ENCODE data around the gene TESPA1.

TESPA1 gene

GRCh38 chr12:54932038-54932437 lies 52.5 kb downstream of the TESPA1 start:
- TF ChIP-seq, protein P1, sequence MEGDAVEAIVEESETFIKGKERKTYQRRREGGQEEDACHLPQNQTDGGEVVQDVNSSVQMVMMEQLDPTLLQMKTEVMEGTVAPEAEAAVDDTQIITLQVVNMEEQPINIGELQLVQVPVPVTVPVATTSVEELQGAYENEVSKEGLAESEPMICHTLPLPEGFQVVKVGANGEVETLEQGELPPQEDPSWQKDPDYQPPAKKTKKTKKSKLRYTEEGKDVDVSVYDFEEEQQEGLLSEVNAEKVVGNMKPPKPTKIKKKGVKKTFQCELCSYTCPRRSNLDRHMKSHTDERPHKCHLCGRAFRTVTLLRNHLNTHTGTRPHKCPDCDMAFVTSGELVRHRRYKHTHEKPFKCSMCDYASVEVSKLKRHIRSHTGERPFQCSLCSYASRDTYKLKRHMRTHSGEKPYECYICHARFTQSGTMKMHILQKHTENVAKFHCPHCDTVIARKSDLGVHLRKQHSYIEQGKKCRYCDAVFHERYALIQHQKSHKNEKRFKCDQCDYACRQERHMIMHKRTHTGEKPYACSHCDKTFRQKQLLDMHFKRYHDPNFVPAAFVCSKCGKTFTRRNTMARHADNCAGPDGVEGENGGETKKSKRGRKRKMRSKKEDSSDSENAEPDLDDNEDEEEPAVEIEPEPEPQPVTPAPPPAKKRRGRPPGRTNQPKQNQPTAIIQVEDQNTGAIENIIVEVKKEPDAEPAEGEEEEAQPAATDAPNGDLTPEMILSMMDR (IDR thresholded peaks at IDR 0.05; ENCODE audit: insufficient read depth, low read depth, low read length, missing control alignments) = no peak
- DNase-seq (ENCODE audit: low read depth) = no peak
- no peak overlapping the region for H3K4me3 ChIP-seq (ENCODE audit: low read depth, low read length)

DNA sequence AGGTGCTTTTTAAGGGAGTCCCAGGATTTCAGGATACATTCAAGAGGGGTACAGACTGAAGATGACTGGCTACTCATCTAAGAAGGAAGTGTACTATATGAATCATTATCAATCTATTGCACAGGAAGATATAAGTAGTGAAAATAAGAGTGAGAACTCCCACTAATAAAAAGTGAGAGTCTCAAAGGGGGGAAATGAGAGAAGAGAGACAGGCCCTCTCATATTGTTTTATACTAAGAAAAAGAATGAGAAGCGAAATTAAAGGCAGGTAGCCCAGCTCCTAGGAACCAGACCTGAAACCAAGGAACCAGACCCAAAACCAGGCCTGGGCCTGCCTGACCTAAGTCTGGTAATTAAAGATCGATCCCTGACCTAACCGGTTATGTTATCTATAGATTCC lies 54.6 kb downstream of the TESPA1 start:
- DNase-seq (ENCODE audit: low read depth) = no peak
- H3K4me3 ChIP-seq (ENCODE audit: low read depth, low read length) = no peak overlapping the region
- TF ChIP-seq, protein P1 (IDR thresholded peaks at IDR 0.05; ENCODE audit: insufficient read depth, low read depth, low read length, missing control alignments) = no peak

DNA sequence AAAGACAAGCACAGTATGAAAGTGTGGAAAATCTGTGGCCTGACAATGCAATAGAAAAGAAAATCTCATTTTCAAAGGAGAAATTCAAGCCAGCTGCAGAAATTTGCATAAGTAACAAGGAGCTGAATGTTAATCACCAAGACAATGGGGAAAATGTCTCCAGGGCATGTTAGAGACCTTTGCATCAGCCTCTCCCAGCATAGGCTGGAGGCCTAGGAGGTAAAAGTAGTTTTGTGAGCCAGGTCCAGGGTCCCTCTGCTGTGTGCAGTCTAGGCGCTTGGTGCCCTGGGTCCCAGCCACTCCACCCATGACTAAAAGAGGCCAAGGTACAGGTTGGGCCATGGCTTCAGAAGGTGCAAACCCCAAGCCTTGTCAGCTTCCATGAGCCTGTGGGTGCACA lies 58.3 kb downstream of the TESPA1 start:
- H3K4me3 ChIP-seq (ENCODE audit: low read depth, low read length) = no peak overlapping the region
- DNase-seq (ENCODE audit: low read depth) = no peak
- TF ChIP-seq, protein P1 (IDR thresholded peaks at IDR 0.05; ENCODE audit: insufficient read depth, low read depth, low read length, missing control alignments) = no peak

DNA sequence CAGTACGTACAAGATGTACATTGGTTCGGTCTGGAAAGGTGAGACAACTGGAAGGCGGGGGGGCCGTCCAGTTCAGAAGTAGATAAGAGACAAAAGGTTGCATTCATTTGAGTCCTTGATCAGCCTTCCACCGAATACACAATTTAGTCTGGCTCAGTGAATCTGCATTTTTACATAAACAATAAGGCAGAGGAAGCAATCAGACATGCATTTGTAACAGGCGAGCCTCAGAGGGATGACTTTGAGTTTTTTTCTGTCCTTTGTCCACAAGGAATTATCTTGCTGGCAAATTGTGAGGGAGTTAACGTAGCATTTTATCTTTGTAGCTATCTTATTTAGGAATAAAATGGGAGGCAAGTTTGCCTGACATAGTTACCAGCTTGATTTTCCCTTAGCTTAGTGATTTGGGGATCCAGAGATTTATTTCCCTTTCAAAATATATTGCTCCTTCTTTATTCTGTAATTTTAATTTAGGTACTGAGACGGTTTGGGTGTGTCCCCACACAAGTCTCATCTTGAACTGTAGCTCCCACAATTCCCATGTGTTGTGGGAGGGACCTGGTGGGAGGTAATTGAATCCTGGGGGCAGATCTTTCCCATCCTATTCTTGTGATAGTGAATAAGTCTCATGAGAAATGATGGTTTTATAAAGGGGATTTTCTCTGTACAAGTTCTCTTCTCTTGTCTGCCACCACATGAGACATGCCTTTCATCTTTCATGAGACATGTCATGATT lies 59.4 kb downstream of the TESPA1 start:
- no peak for DNase-seq (ENCODE audit: low read depth)
- TF ChIP-seq, protein P1 (IDR thresholded peaks at IDR 0.05; ENCODE audit: insufficient read depth, low read depth, low read length, missing control alignments) = no peak
- H3K4me3 ChIP-seq (ENCODE audit: low read depth, low read length) = no peak overlapping the region

DNA sequence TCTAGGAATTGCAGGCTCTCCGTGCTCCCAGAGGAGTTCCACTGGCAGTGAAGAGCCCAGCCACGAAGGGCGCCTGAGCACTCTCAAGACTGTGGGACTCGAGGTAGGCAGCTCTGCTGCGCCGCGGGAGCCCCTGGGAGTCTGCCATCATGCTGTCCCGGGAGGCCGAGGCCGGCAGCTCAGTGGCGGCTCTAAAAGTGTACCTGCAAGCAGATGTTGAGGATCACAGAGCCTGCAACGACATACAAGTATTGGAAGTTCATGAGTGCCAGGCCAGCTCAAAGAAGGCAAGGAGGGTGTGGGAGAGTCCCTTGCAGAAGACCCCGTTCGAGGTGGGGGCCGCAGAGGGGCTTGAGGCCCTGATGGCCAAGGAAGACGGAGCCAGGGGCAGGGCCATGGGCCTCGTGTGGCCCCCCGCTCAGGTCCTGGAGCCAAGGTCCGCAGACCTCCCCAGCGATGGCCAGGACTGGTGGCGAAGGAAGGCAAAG lies 67.5 kb downstream of the TESPA1 start:
- no peak for DNase-seq (ENCODE audit: low read depth)

More for the DNA sequence above, 67.5 kb downstream of the TESPA1 start:
- TF ChIP-seq, protein P1 (IDR thresholded peaks at IDR 0.05; ENCODE audit: insufficient read depth, low read depth, low read length, missing control alignments) = no peak
- no peak overlapping the region for H3K4me3 ChIP-seq (ENCODE audit: low read depth, low read length)
